Measurements from ENCODE around the gene DLG2.

DNA sequence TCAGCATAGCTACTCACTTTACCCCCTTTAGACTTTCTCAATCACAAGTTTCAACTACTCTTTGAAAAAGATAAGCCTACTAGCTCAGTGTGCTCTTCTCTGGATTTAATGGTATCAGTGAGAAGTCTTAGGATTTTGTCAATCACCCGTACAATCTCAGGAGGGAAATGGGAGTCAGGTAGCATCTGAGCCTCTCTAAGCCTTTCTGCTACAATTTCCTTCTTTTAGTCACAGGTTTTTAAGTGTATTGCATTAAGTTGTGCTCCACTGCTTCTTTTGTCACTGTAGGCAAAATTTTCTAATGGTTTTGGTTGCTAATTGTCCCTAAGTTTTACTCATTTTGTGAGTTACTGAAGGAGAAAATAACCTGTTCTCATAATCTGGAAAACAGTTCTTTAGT lies 1582.4 kb downstream of the DLG2 start:
- TF ChIP-seq, protein P1, sequence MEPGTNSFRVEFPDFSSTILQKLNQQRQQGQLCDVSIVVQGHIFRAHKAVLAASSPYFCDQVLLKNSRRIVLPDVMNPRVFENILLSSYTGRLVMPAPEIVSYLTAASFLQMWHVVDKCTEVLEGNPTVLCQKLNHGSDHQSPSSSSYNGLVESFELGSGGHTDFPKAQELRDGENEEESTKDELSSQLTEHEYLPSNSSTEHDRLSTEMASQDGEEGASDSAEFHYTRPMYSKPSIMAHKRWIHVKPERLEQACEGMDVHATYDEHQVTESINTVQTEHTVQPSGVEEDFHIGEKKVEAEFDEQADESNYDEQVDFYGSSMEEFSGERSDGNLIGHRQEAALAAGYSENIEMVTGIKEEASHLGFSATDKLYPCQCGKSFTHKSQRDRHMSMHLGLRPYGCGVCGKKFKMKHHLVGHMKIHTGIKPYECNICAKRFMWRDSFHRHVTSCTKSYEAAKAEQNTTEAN (CRISPR knock-in tag; IDR thresholded peaks at IDR 0.05): no peak
- TF ChIP-seq, protein P2, sequence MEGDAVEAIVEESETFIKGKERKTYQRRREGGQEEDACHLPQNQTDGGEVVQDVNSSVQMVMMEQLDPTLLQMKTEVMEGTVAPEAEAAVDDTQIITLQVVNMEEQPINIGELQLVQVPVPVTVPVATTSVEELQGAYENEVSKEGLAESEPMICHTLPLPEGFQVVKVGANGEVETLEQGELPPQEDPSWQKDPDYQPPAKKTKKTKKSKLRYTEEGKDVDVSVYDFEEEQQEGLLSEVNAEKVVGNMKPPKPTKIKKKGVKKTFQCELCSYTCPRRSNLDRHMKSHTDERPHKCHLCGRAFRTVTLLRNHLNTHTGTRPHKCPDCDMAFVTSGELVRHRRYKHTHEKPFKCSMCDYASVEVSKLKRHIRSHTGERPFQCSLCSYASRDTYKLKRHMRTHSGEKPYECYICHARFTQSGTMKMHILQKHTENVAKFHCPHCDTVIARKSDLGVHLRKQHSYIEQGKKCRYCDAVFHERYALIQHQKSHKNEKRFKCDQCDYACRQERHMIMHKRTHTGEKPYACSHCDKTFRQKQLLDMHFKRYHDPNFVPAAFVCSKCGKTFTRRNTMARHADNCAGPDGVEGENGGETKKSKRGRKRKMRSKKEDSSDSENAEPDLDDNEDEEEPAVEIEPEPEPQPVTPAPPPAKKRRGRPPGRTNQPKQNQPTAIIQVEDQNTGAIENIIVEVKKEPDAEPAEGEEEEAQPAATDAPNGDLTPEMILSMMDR (IDR thresholded peaks at IDR 0.05): no peak
- TF ChIP-seq CREM (CRISPR knock-in tag; IDR thresholded peaks at IDR 0.05) (no peak), TP53 (CRISPR knock-in tag; IDR thresholded peaks at IDR 0.05) (no peak), CREB1 (CRISPR knock-in tag; IDR thresholded peaks at IDR 0.05) (no peak), SMAD3 (CRISPR knock-in tag; IDR thresholded peaks at IDR 0.05; ENCODE audit: borderline replicate concordance) (no peak), ATF1 (CRISPR knock-in tag; IDR thresholded peaks at IDR 0.05) (no peak), RELA (CRISPR knock-in tag; IDR thresholded peaks at IDR 0.05; ENCODE audit: borderline replicate concordance) (no peak), TCF7 (CRISPR knock-in tag; IDR thresholded peaks at IDR 0.05; ENCODE audit: low read depth) (no peak), ZBTB21 (CRISPR knock-in tag; IDR thresholded peaks at IDR 0.05; ENCODE audit: borderline replicate concordance) (no peak)
- TF ChIP-seq, protein P3, sequence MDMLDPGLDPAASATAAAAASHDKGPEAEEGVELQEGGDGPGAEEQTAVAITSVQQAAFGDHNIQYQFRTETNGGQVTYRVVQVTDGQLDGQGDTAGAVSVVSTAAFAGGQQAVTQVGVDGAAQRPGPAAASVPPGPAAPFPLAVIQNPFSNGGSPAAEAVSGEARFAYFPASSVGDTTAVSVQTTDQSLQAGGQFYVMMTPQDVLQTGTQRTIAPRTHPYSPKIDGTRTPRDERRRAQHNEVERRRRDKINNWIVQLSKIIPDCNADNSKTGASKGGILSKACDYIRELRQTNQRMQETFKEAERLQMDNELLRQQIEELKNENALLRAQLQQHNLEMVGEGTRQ (CRISPR knock-in tag; IDR thresholded peaks at IDR 0.05): no peak
- TF ChIP-seq, protein P4, sequence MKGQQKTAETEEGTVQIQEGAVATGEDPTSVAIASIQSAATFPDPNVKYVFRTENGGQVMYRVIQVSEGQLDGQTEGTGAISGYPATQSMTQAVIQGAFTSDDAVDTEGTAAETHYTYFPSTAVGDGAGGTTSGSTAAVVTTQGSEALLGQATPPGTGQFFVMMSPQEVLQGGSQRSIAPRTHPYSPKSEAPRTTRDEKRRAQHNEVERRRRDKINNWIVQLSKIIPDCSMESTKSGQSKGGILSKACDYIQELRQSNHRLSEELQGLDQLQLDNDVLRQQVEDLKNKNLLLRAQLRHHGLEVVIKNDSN (CRISPR knock-in tag; IDR thresholded peaks at IDR 0.05): no peak

Measured in WTC11 (cell line).